GM18861 (cell line): ENCODE data around the gene SLX9.
"Not testable (repeated sequence)": the region's sequence is repeated elsewhere in the genome, so short reads cannot be mapped to it uniquely, and the experiment has no call there.

ENCODE experiments used
- ATAC-seq: cut with Tn5 transposase; IDR thresholded peaks from one replicate; pipeline ENCODE4 v1.9.1; 2021; ENCODE audit not compliant: unreplicated experiment

SLX9 gene

DNA sequence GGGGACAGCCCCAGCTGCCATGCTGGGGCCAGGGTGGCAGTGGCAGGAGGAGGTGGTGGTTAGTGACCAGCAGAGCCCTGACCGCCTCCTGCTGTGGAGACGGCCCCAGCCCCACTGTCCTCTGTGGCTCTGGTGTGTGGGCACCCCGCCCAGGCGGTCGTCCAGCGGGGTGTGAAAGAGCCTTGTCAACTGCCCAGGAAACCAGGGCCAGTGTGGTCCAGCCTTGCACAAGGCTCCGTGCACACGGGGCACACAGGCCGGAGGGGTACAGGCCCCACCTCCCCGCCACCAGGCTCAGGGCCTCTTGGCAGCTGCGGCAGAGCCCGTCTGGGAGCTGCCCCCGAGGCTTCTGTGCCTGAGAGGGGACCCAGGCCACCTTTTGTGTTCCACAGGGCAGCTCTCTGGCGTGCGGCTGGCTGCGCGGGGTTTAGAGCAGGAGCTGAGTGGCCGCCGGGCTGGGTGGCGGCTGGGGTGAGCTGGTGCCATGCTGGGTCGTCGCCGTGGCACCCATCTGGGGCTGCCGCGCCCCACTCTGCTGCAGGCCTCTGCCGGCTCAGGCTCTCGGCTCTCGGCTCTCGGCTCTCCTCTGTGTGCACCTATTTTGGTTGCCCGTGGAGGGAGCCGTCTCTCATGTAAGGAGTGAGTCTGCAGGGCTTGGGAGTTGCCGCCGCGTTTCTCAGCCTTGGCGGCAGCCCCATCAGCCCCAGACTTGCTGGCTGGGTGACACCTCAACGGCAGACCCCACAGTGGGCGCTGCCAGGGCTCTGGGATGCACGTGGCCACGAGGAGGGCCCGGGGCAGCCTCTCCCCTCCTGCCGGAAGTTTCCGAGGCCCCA is 36.1 kb downstream of the SLX9 start:
- ATAC-seq: no peak

DNA sequence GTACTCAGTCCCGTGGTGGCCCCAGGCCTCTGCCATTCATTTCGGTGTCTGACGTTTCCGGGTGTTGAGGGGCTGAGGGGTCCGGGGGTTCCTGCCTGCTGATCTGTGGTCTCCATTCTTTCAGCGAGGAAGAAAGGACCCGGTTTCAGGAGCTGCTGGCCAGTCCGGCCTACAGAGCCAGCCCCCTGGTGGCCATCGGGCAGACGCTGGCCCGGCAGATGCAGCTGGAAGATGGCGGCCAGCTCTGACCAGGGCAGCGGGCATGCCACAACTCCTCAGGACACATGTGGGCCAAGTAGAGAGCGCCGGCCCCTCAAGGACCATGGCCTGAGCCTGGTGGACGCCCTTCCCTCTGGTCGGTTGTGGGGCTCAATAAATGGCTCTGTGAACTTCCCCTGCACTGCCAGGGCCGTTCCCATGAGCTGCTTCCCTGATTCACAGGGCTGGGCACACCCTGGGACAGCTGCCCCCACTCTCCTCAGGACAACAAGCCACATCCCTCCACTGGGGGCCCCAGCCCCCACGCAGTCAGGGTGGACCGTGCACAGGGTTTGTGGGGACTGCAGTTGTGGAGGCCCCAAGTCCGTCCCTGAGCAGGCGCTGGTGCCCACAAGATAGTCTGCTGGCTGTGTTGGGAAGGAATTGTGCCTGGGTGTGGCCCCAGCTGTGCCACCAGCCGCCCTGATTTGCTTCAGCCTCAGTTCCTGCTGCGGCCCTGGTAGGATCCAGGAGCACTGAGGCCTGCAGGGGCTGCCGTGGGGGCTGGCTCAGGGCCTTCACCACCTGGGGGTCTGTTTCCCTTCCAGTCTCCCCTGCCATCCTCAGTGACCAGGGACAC is 36.9 kb downstream of the SLX9 start:
- not testable (repeated sequence) for ATAC-seq

DNA sequence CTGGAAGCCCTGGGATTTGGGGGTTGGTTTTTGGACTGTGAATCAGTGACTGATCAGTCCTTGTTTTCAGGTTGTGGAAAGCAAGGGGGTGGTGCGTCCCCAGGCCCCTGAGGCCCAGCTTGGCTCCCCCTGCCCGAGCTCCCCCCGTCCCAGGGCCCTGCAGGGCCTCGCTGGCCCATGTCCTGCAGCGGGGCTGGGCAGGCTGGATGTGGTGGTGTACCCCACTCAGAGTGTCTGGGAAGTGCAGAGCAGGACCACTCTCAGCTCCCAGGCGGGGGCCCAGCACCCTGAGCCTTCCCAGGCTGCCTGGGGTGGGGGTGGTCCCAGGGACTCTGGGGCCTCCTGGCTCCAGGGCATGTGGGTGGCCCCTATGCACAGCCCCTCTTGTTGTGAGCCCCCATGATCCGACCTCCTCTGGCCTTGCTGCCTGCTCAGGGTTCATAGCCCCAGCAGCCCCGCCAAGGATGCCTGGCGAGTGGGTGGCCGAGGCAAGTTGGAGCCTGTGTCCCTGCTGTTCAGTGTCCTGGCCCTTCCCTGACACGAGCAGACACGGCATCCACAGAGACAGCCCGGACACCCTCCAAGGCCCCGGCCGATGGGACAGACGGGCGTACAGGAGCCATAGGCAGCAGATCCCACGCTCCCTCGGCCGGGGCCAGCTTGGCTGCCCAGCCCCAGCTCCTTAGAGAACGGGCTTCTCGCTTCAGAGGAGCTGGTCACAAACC is 37.9 kb downstream of the SLX9 start:
- ATAC-seq: no peak

DNA sequence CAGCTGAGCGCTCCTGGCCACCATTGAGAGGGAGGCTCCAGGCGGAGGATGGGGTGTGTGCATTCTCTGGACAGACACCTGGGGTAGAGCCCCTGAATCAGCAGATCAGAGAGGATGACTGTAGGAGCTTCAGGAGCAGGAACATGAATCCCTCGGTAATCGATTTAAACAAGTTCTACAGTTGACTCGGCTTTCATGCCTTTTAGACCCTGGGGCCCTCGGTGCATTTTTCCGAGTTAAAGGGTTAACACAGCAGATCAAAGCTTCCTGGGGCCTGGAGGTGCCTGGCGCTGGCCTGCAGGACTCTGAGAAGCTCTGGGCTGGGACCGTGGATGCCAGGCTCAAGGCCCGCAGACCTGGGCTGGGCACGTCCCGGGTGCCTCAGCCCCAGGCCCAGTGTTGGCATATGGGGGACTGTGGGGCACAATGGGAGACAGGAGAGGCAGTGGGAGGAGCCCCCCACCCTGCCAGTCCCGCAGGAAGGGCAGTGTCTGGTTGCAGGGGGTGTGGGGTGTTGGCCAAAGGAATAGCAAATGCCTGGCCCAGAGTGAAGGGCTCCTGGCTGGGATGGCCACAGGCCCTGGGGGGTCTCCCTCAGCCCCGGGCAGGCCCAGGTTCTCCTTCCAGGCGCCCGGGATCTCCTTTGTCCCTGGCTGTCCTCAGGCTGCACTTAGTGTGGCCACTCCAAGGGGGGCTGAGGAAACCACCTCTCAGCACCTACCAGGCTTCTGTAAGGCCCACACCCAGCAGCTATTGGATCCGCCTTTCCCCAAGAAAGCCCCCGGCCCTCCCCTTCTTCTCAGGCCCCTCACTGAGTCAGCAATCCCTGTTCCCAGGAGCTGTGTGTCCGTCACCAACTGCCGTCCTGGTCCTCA is 40.1 kb downstream of the SLX9 start:
- no peak for ATAC-seq

DNA sequence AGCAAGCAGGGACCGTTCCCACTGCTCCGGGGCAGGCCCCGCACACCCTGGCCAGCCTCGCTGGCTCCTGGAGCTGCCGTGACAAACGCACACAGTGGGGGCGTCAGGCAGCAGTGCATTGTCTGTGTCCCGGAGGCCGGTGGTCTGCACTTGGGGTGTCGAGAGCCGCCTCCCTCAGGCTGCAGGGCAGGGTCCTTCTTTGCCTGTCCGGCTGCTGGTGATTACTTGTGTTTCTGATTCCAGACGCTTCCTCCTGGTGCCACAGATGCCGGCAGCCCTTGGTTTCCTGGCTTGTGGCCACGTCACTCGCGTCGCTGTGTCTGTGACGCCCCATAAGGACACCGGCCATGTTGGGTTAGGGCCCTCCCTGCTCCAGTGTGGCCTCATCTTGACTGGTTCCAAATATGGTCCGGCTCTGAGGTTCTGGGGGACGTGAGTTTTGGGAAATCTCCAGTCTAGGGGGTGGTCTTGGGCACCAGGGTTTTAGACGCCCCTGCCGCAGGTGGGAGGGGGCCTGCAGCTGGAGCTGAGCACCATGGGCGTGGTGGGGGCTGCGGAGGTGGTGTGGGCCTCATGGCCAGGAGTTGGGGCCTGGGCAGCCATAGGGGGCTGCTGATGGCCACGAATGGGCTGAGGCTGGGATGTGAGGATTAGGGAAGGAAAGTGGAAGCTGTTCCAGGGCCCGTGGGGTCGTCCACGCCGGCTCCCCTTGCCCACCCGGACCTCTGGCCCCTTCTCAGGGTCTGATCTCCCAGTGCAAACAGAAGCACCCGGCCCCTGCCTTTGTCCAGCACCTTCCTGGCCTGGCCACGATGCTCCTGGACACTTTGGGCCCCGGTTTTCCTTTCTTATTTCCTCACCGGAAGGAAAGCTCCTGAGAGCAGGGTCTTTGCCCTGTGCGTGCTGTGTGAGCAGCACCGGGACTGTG is 41.0 kb downstream of the SLX9 start:
- no peak for ATAC-seq

GRCh38 chr21:44982558-44983250 is 42.9 kb downstream of the SLX9 start:
- ATAC-seq: no peak

DNA sequence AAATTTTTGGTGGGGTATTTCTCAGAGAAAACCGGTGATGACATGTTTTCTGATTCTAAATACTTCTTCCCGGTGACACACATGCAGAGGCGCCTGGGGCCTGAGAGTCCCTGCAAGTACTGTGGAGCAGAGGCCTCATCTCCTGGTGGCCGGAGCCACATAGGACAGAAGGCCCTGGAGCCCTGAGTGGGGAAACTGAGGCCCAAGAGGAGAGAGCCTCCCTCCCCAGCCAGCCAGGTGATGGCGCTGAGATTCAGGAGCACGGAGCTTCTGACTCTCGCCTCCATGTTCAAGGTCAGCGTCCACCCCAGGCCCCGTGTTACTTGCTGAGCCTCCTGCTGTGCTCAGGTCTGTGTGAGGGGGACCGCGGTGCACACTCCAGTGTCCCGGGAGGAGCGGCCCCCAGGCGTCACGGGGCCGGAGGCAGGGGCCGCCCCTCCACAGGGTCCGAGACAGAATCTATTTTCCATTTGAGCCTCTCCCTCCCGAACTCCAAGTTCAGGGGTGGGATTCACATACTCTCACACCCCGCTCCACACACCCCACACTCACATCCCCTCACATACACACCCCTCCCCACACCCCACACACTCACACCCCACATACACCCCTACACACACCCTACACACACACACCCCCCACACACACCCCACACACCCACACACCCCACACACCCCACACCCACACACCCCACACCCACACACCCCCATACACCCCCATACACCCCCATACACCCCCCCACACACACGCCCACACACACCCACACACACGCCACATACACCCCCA is 43.8 kb downstream of the SLX9 start:
- no peak for ATAC-seq

GRCh38 chr21:44984428-44984791 is 44.6 kb downstream of the SLX9 start:
- ATAC-seq: no peak

DNA sequence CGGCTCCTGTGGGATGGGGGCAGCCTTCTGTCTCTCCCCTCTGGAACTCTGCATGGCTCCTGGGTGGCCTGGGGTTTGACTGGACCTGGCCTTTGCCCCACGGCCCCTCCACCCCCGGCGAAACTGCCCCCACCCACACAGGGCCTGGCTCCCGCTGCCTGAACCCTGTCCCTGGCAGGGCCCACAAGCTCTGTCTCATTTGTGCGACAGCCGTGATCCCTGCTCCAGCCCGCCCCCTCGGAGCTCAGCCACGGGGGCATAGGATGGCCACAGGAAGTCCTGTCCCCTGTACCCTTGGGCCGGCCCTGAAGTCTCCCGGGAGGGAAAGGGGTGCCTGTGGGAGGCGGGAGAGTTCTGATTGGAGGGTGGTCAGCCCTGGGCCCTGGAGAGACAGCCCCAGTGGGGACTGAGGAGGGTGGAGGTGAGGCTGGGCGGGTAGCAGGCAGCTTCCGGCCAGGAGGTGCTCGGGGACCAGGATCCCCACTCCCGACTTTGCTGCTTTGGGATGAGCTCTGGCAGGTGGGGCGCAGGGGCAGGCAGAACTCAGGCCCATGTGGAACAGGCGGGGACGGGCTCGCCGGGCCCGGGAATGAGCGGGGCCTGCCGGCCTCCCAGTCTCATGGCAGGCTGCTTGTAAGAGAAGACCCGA is 45.1 kb downstream of the SLX9 start:
- ATAC-seq: no peak

DNA sequence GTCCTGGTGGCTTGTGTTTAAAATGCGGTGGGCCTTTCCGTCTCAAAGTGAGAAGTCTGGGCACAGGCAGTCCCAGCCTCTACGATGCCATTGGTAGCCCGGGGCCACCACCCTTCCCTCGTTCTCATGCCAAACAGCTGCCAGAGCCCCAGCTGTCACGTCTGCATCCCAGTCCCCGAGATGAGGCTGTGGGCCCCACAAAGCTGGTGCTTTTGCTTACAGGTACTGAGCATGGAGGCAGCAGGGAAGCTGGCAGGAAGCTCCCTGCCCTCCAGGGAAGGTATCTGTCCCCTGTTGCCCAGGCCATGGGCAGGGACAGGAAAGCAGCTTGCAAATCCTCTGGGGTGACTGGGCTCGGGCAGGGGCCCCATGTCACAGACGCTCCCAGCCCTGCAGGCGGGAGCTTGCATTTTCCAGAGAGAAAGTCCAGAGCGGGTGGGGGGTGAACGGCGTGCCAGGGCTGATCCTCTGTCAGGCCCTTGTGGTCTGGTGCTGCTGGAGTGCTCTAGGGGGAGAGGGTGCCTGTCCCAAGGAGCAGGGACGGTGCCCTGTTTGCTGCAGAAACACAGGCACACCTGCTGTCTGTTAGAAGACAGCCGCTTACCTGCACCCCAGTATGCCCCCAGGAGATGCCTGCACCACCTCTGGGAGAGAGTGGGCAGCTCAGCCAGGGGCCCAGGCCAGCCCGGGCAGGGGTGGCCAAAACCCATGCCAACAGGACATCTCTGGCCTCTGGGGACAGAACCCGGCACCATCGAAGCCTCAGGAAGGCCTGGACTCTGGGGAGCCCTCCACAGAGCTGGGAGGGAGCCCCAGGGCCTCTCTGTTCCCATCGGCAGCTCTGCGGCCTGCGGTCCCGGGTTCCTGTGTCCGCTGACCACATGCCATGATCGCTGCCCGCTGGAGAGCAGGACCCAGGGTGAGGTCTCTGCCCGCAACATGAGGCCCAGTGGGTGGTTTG is 45.9 kb downstream of the SLX9 start:
- no peak for ATAC-seq

- ATAC-seq: no peak
These were observed 46.9 kb downstream of the SLX9 start for GRCh38 chr21:44986471-44987291.

DNA sequence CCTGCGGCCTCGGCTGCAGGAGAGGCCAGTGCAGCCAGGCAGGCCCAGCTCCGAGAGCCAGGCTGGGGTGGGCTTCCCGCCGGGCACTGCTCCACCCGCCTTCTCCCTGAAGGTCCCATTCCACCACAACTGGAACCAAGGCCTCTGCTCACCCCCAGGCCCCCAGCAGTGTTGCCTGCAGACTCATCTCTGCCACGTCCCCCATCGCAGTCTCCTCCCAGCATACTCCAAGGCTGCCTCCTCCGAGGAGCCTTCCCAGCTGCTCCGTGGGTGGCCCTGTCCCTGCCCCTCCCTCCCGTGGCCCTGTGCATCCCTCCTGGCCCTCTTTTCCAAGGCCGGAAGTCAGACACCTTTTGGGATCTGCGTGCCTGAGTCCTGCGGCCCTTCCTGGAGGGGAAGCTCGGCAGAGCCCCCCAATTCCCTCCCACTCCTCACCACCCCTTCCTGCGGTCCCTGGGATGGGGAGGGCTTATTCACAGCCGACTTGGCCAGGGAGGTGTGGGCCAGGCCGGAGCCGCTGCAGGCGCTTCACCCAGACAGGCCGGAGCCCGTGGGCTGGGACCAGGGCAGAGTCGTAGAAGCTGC is 47.6 kb downstream of the SLX9 start:
- ATAC-seq: no peak

- ATAC-seq: no peak
These were observed 48.2 kb downstream of the SLX9 start for GRCh38 chr21:44987886-44988606.

DNA sequence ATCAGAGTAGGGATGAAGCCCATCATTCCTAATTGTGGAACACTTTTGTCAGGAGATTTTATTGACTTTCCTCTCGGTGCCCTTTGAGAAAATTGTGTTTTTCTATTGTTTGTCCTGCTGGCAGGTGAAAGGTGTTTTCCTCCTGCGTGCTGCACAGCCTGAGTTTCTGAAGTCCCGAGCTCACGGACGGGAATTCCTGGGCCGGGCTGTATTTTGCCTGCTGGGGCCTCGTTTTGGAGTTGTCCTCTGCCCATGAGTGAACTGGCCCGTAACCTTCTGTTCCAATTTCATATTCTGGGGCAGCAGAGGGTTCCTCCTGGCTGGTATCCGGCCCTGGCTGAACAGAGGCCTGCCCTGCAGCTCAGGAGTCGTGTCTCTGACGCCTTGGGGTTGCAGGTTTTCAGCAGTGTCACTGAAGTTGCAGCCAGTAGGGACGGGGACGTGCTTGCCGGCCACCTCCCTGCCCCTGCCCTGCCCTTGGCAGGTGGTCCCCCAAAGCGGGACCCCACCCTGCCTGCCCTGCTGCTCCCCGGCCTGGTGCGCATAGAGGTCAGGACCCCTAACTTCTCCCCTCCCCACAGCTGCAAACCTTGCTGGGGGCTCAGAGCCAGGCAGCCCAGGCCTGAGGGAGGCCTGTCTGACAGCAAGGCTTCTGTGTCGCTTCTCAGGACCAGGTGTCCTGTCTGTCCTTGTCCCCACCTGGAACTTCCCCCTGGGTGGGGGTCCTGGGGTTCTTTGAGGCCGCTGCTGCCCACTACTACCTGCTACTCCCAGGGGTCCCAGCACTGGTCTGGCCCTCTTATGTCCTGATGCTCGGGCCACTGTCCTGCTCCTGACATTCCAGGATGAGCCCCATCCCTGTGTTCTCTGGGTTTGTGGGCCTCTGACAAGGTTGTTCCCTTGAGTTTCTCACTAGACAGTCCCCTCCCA is 49.0 kb downstream of the SLX9 start:
- ATAC-seq: no peak
